GM19395 (cell line): ENCODE data around the gene LARGE1.

Experiments
- ATAC-seq: cut with Tn5 transposase; IDR thresholded peaks from one replicate; pipeline ENCODE4 v1.9.1; 2021; ENCODE audit warnings: mild to moderate bottlenecking, moderate library complexity; ENCODE audit not compliant: unreplicated experiment

The LARGE1 gene

GRCh38 chr22:33605666-33606065 lies 314.6 kb downstream of the LARGE1 start:
- ATAC-seq: no peak

GRCh38 chr22:33605221-33605620 lies 315.1 kb downstream of the LARGE1 start:
- no peak for ATAC-seq

GRCh38 chr22:33601062-33601461 lies 319.2 kb downstream of the LARGE1 start:
- no peak for ATAC-seq

DNA sequence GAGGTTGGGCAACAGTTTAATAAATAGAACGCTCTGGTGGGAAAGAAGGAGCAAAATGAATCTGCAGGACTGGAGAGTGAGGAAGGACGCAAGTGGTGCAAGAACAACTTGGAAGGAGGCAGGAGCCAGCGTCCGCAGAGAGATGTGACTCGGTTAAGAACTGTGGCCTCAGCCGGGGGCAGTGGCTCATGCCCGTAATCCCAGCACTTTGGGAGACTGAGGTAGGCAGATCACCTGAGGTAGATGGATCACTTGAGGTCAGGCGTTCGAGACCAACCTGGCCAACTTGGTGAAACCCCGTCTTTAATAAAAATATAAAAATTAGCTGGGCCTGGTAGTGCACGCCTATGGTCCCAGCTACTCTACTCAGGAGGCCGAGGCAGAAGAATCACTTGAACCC lies 319.7 kb downstream of the LARGE1 start:
- no peak for ATAC-seq

- ATAC-seq: no peak
Measured at GRCh38 chr22:33600113-33600512, 320.2 kb downstream of the LARGE1 start.

DNA sequence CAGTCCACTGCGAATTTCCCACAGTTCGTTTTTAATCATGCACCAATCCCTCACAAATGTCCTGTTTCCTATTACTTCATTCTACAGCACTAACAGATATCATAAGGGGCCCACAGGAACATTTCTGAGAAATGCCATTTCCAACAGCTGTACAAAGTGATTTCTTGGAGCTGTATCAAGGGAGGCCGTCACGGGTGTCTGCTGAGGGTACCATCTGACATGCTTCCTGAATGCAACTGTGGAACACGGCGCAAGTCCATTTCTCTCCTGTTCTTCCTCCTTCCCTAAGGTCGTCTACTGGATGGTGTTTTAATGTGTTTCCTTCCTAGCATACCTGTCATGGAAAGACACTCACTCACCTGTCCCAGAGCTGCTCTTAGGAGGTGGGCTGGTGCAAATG lies 320.7 kb downstream of the LARGE1 start:
- ATAC-seq: no peak

GRCh38 chr22:33598821-33599220 lies 321.5 kb downstream of the LARGE1 start:
- ATAC-seq: no peak

- no peak for ATAC-seq
Measured at GRCh38 chr22:33597274-33597985, 322.8 kb downstream of the LARGE1 start.

GRCh38 chr22:33593818-33594217 lies 326.5 kb downstream of the LARGE1 start:
- ATAC-seq: no peak

DNA sequence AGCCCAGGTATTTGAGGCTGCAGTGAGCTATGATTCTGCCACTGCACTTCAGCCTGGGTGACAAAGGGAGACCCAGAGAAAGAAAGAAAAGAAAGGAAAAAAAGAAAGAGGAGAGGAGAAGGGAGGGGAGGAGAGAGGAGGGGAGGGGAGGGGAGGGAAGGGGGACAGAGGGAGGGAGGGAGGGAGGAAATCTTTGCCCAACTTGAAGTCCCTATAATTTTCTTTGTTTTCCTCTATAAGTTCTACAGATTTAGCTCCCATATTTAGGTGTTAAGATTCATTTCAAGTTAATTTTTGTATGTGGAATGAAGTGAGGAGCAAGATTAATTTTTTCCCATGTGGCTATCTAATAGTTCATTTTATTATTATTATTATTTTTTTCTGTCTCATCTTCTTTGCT lies 328.3 kb downstream of the LARGE1 start:
- ATAC-seq: no peak

DNA sequence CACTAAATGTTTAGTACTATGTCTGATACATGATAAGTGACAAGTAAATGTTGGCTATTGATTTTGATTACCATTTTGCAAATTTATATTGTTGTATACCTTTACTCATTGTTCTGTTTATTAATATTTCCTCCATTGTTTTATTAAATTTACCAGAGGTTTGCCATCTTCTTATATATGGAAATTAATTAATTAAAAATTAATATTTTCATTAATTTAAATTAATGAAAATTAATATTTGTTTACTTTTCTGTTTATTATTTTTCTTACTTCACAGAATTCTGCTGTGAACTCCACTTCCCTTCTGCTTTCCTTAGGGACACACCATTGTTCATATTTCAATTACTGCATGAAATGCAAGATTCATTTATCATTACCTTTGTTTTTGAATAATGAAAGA lies 331.0 kb downstream of the LARGE1 start:
- no peak for ATAC-seq

DNA sequence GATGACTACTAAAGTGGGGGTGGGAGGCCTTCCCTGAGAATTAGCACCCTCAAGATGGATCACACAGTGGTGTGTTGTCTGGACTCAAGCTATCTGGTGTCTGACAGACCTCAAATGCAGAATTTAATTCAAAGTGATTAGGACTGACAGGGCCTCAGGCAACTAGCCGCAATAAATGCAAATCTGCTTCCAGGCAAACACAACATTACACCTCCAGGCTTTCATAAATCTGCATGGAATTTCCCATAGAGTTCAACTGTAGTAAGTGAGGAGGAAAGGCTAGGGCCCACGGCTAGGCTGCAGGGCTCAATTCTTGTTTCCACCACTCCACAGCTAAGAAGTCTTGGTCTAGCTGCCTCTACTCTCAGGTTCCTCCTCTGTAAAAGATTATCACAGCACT lies 331.4 kb downstream of the LARGE1 start:
- ATAC-seq: no peak

DNA sequence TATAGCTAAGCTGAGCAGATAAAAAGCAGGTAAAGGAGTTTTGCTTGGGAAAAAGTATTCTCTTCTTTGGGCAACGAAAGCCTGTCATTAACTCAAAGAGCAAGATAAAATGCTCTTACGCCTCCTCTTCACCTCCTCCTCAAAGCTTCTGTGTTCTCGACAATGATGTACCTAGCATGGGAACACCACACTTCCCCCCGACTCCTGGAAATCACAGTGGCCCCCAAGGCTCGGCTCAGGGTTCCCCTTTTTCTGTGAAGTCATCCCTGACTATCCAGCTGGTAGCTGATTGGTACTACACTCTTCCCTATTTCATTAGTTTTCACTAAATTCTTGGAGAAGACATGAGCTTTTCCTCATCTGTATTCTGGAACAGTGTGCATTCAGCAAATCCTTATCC lies 336.1 kb downstream of the LARGE1 start:
- ATAC-seq: no peak

DNA sequence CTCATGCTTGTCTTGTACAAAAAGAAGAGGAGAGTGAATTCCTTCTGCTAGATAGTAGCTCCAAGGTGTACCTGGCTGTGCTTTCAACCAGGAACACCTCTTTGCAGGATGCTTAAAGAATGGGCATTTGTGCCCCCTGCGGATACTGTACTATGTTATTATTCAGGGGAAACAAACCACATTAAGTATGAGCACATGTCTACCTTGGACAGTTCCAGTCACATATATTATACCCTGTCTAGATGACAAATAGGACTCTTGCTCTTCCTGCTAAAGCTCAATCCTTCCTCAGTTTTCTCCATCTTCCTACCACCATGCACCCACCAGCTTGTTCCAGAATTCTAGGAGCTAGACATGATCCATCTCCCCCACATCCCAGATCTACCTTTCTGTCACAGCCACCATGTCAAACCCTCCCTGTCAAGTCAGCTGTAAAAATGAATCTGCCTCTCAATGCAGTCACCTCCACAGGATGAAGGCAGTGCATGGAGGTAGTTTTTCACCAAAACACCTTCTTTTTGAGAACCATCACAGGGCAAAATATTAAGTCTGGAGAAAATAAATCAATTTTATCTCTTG lies 337.4 kb downstream of the LARGE1 start:
- ATAC-seq: no peak

GRCh38 chr22:33580310-33580709 lies 340.0 kb downstream of the LARGE1 start:
- ATAC-seq: no peak

GRCh38 chr22:33579448-33580093 lies 340.7 kb downstream of the LARGE1 start:
- ATAC-seq: peak; percentile 60

DNA sequence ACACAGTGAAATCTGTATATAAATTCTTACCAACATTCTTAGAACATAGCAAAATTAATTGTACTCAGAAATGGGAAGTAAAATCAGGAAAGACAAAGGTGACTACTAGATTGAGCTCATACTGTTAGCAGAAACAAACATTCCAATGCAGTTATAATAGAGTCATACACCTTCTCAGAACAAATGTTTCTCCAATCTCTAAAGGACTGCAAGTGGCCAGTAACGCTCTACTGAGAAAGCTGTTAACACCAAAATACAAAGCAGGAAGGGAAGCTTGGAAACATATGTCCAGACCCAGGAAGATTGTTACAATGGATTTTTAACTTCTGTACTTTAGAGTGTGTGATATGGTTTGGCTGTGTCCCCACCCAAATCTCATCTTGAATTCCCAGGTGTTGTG lies 341.5 kb downstream of the LARGE1 start:
- ATAC-seq: no peak

GRCh38 chr22:33577862-33578411 lies 342.3 kb downstream of the LARGE1 start:
- no peak for ATAC-seq

GRCh38 chr22:33576205-33576604 lies 344.1 kb downstream of the LARGE1 start:
- ATAC-seq: no peak

DNA sequence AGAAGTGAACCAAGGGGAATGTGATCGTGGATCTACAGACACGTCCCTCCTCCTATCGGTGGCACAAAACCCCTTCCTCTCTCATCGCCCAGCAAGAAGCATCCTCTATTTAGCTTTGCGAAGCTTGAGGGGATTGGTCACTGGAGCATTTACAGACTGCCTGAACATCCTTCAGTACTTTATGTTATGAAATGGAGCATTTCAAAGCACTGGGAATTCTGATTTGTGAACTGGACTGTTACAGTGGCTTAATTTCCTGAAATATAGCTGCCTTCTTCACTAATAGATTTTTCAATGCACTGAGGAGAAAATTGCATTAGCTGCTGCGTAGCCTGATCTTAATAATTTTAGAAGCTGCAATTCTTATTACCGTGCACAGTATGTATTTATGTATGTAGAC lies 344.5 kb downstream of the LARGE1 start:
- ATAC-seq: no peak

- no peak for ATAC-seq
Measured at GRCh38 chr22:33575041-33575440, 345.2 kb downstream of the LARGE1 start.

DNA sequence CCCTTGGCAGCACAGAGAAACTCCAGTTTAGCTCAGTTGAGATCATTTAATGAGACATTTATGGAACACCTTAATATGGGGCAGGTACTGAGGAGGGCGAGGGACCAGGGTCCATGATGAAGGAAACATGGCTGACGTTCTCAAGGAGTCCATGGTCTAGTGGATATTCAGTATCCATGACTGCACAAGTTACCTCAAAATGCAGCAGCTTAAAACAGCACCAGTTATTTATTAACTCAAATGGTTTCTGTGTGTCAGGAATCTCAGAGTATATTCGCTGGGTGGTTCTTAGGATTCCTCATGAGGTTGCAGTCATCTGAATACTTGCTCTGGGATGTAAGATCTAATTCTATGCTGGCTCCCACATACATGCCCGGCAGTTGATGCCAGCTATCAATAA lies 346.8 kb downstream of the LARGE1 start:
- no peak for ATAC-seq
